PC-3 (cell line): ENCODE results near the gene TIMM23. TPM values are rescaled to one million over a fixed set of nuclear protein-coding genes. Genes with fewer than 3 reads are reported as not detected.
"Not testable (repeated sequence)": the region's sequence is repeated elsewhere in the genome, so short reads cannot be mapped to it uniquely, and the experiment has no call there.

Source experiments
- ATAC-seq: fragments of 200-7000 bp; cut with Tn5 transposase; 2 replicates; pipeline ENCODE4 v1.9.1; 2020; ENCODE audit warnings: mild to moderate bottlenecking, moderate library complexity
- BruUV-seq: library from RNA; stranded (reverse); fragments of 400-500 nt; replicated peaks from 2 replicates; lab custom pipeline; 2021; lab: Mats Ljungman, UMichigan
- CTCF ChIA-PET: fragments of 300-600 bp; sonication (Branson Sonifier 250); formaldehyde crosslinking; loops from one replicate; lab custom pipeline; 2022; ENCODE audit warnings: antibody characterized with exemption; lab: Charles Lee
- POLR2A ChIA-PET: fragments of 300-600 bp; sonication (Branson Sonifier 250); formaldehyde crosslinking; loops from one replicate; lab custom pipeline; 2022; ENCODE audit warnings: antibody characterized with exemption; ENCODE audit not compliant: unreplicated experiment; lab: Charles Lee
- DNase-seq: peaks from one replicate; pipeline ENCODE4 v3.0.0-alpha.2; 2015
- H2AFZ ChIP-seq: fragments of 300-600 bp; sonication (generic); 2 replicates; pipeline ENCODE4 v1.6.0; 2016; ENCODE audit warnings: antibody characterized with exemption, low read length
- H3F3A ChIP-seq: fragments of 300-600 bp; sonication (generic); one replicate; pipeline ENCODE4 v1.6.0; 2017; ENCODE audit warnings: antibody characterized with exemption, low read length, control low read depth, mild to moderate bottlenecking; ENCODE audit not compliant: unreplicated experiment
- H3K27ac ChIP-seq: fragments of 300-600 bp; sonication (generic); 2 replicates; pipeline ENCODE4 v1.5.1; 2016; ENCODE audit warnings: mild to moderate bottlenecking, low read length
- H3K27me3 ChIP-seq: fragments of 300-600 bp; sonication (generic); 2 replicates; pipeline ENCODE4 v1.6.1; 2016; ENCODE audit warnings: low read length, mixed read lengths
- H3K36me3 ChIP-seq: fragments of 300-600 bp; sonication (generic); 2 replicates; pipeline ENCODE4 v1.6.1; 2016; ENCODE audit warnings: low read depth, mixed run types, low read length, mixed read lengths
- H3K4me1 ChIP-seq: fragments of 300-600 bp; sonication (generic); 2 replicates; pipeline ENCODE4 v1.5.1; 2016; ENCODE audit warnings: low read length; ENCODE audit not compliant: insufficient read depth
- H3K4me2 ChIP-seq: fragments of 300-600 bp; sonication (generic); 2 replicates; pipeline ENCODE4 v1.6.0; 2016; ENCODE audit warnings: low read length
- H3K4me3 ChIP-seq: fragments of 300-600 bp; sonication (generic); 2 replicates; pipeline ENCODE4 v1.5.1; 2016; ENCODE audit warnings: mild to moderate bottlenecking, low read length, mixed read lengths
- H3K79me2 ChIP-seq: fragments of 300-600 bp; sonication (generic); 2 replicates; pipeline ENCODE4 v1.6.1; 2017; ENCODE audit warnings: low read length, mixed read lengths
- H3K9ac ChIP-seq: fragments of 300-600 bp; sonication (generic); 2 replicates; pipeline ENCODE4 v1.6.0; 2016; ENCODE audit warnings: mild to moderate bottlenecking, low read length
- H3K9me2 ChIP-seq: fragments of 300-600 bp; sonication (generic); replicated peaks from 2 replicates; pipeline ENCODE4 v1.6.1; 2016; ENCODE audit warnings: mixed run types, low read length, mixed read lengths
- H3K9me3 ChIP-seq: fragments of 300-600 bp; sonication (generic); 2 replicates; pipeline ENCODE4 v1.6.1; 2016; ENCODE audit warnings: low read length, mixed read lengths
- H4K20me1 ChIP-seq: fragments of 300-600 bp; sonication (generic); 2 replicates; pipeline ENCODE4 v1.6.1; 2016; ENCODE audit warnings: low read length, mixed read lengths
- intact Hi-C: fragments of 100-400 bp; cut with micrococcal nuclease; formaldehyde crosslinking; loops from 2 replicates; pipeline ENCODE4 v1.9.0; 2023
- total RNA-seq: library from RNA; depleted of rRNA; stranded (reverse); fragments of >200 nt; gene quantifications from 2 replicates; pipeline ENCODE4 v1.2.3, GENCODE V29; 2014

The TIMM23 gene
- total RNA-seq, 1 experiment from 2014 or later = 97.9 TPM

GRCh38 chr10:45945476-45945875 lies 26.8 kb upstream of the TIMM23 start:
- H3F3A ChIP-seq, H3K9me2 ChIP-seq, H3K27ac ChIP-seq, H3K4me1 ChIP-seq, H3K27me3 ChIP-seq, intact Hi-C loops, ATAC-seq, H3K4me3 ChIP-seq, H3K4me2 ChIP-seq, BruUV-seq, H4K20me1 ChIP-seq, H2AFZ ChIP-seq, H3K79me2 ChIP-seq, H3K9ac ChIP-seq, CTCF ChIA-PET, DNase-seq, POLR2A ChIA-PET, H3K36me3 ChIP-seq, H3K9me3 ChIP-seq: not testable (repeated sequence)

GRCh38 chr10:45947363-45947762 lies 24.9 kb upstream of the TIMM23 start:
- H3F3A ChIP-seq, H3K79me2 ChIP-seq, DNase-seq, CTCF ChIA-PET, H3K27ac ChIP-seq, H3K36me3 ChIP-seq, H3K9ac ChIP-seq, BruUV-seq, intact Hi-C loops, H3K9me2 ChIP-seq, H3K9me3 ChIP-seq, POLR2A ChIA-PET, H3K27me3 ChIP-seq, H4K20me1 ChIP-seq, H3K4me2 ChIP-seq, H2AFZ ChIP-seq, H3K4me3 ChIP-seq, H3K4me1 ChIP-seq: not testable (repeated sequence)
- ATAC-seq = peak; percentile 73

- intact Hi-C loops, H2AFZ ChIP-seq, H3K27ac ChIP-seq, POLR2A ChIA-PET, H3F3A ChIP-seq, H3K4me2 ChIP-seq, H3K9me3 ChIP-seq, BruUV-seq, DNase-seq, H3K9ac ChIP-seq, ATAC-seq, H3K36me3 ChIP-seq, H4K20me1 ChIP-seq, H3K79me2 ChIP-seq, H3K9me2 ChIP-seq, H3K4me1 ChIP-seq, H3K4me3 ChIP-seq, H3K27me3 ChIP-seq, CTCF ChIA-PET: not testable (repeated sequence)
Observed at GRCh38 chr10:45948801-45949200, 23.5 kb upstream of the TIMM23 start.

GRCh38 chr10:45954367-45954766 lies 17.9 kb upstream of the TIMM23 start:
- H3K9me3 ChIP-seq, H3K9me2 ChIP-seq, H3K79me2 ChIP-seq, H3K36me3 ChIP-seq, intact Hi-C loops, POLR2A ChIA-PET, H3K4me2 ChIP-seq, BruUV-seq, H3K9ac ChIP-seq, H4K20me1 ChIP-seq, H3K4me1 ChIP-seq, CTCF ChIA-PET, DNase-seq, H2AFZ ChIP-seq, H3F3A ChIP-seq, H3K27me3 ChIP-seq, H3K4me3 ChIP-seq, ATAC-seq, H3K27ac ChIP-seq: not testable (repeated sequence)

GRCh38 chr10:45956634-45957033 lies 15.7 kb upstream of the TIMM23 start:
- H3K9me3 ChIP-seq, H3K36me3 ChIP-seq, BruUV-seq, intact Hi-C loops, H3K4me2 ChIP-seq, H3K4me3 ChIP-seq, ATAC-seq, H3K79me2 ChIP-seq, H3K4me1 ChIP-seq, H3F3A ChIP-seq, CTCF ChIA-PET, H3K9me2 ChIP-seq, H3K27ac ChIP-seq, POLR2A ChIA-PET, H3K9ac ChIP-seq, H4K20me1 ChIP-seq, H2AFZ ChIP-seq, DNase-seq, H3K27me3 ChIP-seq: not testable (repeated sequence)

GRCh38 chr10:45957928-45958327 lies 14.4 kb upstream of the TIMM23 start:
- H2AFZ ChIP-seq, H3K4me3 ChIP-seq, intact Hi-C loops, POLR2A ChIA-PET, H3K79me2 ChIP-seq, H3K4me1 ChIP-seq, DNase-seq, H3K9me2 ChIP-seq, CTCF ChIA-PET, BruUV-seq, H3K27ac ChIP-seq, H3K9ac ChIP-seq, H3K4me2 ChIP-seq, H4K20me1 ChIP-seq, H3K27me3 ChIP-seq, H3K9me3 ChIP-seq, H3K36me3 ChIP-seq, H3F3A ChIP-seq: not testable (repeated sequence)
- ATAC-seq = peak; percentile 18; the same call in 1 of the 2 replicates
